GM23338 (cell line): ENCODE measurements around the gene USP10. TPM values are rescaled to one million over a fixed set of nuclear protein-coding genes. Genes with fewer than 3 reads are reported as not detected.
A peak's percentile ranks its signal among the peaks of the same experiment; 100 is the strongest.

Experiments used
- ATAC-seq: fragments of 200-7000 bp; cut with Tn5 transposase; 3 replicates; pipeline ENCODE4 v1.9.1; 2020
- DNase-seq: peaks from one replicate; pipeline ENCODE4 v3.0.0-alpha.2; 2015; ENCODE audit warnings: low spot score
- H2AFZ ChIP-seq: fragments of 200-600 bp; sonication (generic); 2 replicates; pipeline ENCODE4 v1.8.0; 2016; ENCODE audit warnings: antibody characterized with exemption, mild to moderate bottlenecking, moderate library complexity
- H3F3A ChIP-seq: fragments of 200-600 bp; sonication (generic); replicated peaks from 2 replicates; pipeline ENCODE4 v1.8.0; 2017; ENCODE audit warnings: antibody characterized with exemption, mixed run types, low read depth
- H3K27ac ChIP-seq: fragments of 200-600 bp; sonication (generic); 2 replicates; pipeline ENCODE4 v1.6.1; 2016; ENCODE audit warnings: low read depth
- H3K27me3 ChIP-seq: fragments of 200-600 bp; sonication (generic); 2 replicates; pipeline ENCODE4 v1.8.0; 2016; ENCODE audit warnings: mild to moderate bottlenecking, mixed run types, moderate library complexity; ENCODE audit not compliant: insufficient read depth
- H3K36me3 ChIP-seq: fragments of 200-600 bp; sonication (generic); 2 replicates; pipeline ENCODE4 v1.8.0; 2016; ENCODE audit warnings: mild to moderate bottlenecking; ENCODE audit not compliant: insufficient read depth
- H3K4me1 ChIP-seq: fragments of 200-600 bp; sonication (generic); 2 replicates; pipeline ENCODE4 v1.8.0; 2016; ENCODE audit warnings: mild to moderate bottlenecking, moderate library complexity; ENCODE audit not compliant: insufficient read depth
- H3K4me2 ChIP-seq: fragments of 200-600 bp; sonication (generic); 2 replicates; pipeline ENCODE4 v1.7.1; 2017; ENCODE audit warnings: mixed run types
- H3K4me3 ChIP-seq: fragments of 200-600 bp; sonication (generic); 2 replicates; pipeline ENCODE4 v1.6.1; 2016; ENCODE audit warnings: mixed run types
- H3K79me2 ChIP-seq: fragments of 200-600 bp; sonication (generic); replicated peaks from 2 replicates; pipeline ENCODE4 v1.8.0; 2017; ENCODE audit warnings: mild to moderate bottlenecking; ENCODE audit not compliant: insufficient read depth
- H3K9me2 ChIP-seq: fragments of 200-600 bp; sonication (generic); 2 replicates; pipeline ENCODE4 v1.8.0; 2017; ENCODE audit not compliant: insufficient read depth
- H4K20me1 ChIP-seq: fragments of 200-600 bp; sonication (generic); replicated peaks from 2 replicates; pipeline ENCODE4 v1.8.0; 2017; ENCODE audit warnings: mild to moderate bottlenecking; ENCODE audit not compliant: insufficient read depth
- H3K27ac Mint-ChIP-seq: 2 replicates; pipeline ENCODE4 v1.8.0; 2020; ENCODE audit warnings: inconsistent platforms, mild to moderate bottlenecking, moderate library complexity, mixed read lengths
- H3K27me3 Mint-ChIP-seq: 3 replicates; pipeline ENCODE4 v1.8.0; 2022; ENCODE audit warnings: low read depth, mild to moderate bottlenecking, moderate library complexity, mixed read lengths, inconsistent platforms; ENCODE audit not compliant: insufficient read depth, poor library complexity
- H3K36me3 Mint-ChIP-seq: 3 replicates; pipeline ENCODE4 v1.8.0; 2021; ENCODE audit warnings: low read depth, mild to moderate bottlenecking, inconsistent platforms, moderate library complexity, mixed read lengths
- H3K4me1 Mint-ChIP-seq: 3 replicates; pipeline ENCODE4 v1.8.0; 2020; ENCODE audit warnings: mild to moderate bottlenecking, inconsistent platforms, mixed read lengths
- H3K4me3 Mint-ChIP-seq: 3 replicates; pipeline ENCODE4 v1.8.0; 2021; ENCODE audit warnings: moderate library complexity, mild to moderate bottlenecking, inconsistent platforms, mixed read lengths
- H3K9me3 Mint-ChIP-seq: 3 replicates; pipeline ENCODE4 v1.8.0; 2020; ENCODE audit warnings: moderate library complexity, mild to moderate bottlenecking, inconsistent platforms, mixed read lengths
- CTCF ChIP-seq, 2 experiments: fragments of 200-600 bp in 1 of 2; sonication (generic) in 1 of 2; conservative IDR thresholded peaks; 2 replicates each; pipeline versions ENCODE4 v1.5.1 to v1.6.1; 2016 to 2017; ENCODE audit warnings: antibody characterized with exemption in 2 of 2, low read depth in 2 of 2, mild to moderate bottlenecking in 2 of 2, moderate library complexity in 1 of 2
- EZH2 ChIP-seq: fragments of 200-600 bp; sonication (generic); IDR thresholded peaks from one replicate; pipeline ENCODE4 v1.8.0; 2017; ENCODE audit warnings: antibody characterized with exemption, mild to moderate bottlenecking, low read depth; ENCODE audit not compliant: unreplicated experiment
- JUNB ChIP-seq: IDR thresholded peaks from one replicate; pipeline ENCODE4 v1.6.1; 2016; ENCODE audit warnings: antibody characterized with exemption; ENCODE audit not compliant: unreplicated experiment
- NANOG ChIP-seq: IDR thresholded peaks from 2 replicates; pipeline ENCODE4 v1.6.1; 2016; ENCODE audit warnings: antibody characterized with exemption, borderline replicate concordance
- POLR2AphosphoS5 ChIP-seq: IDR thresholded peaks from 2 replicates; pipeline ENCODE4 v1.6.1; 2016; ENCODE audit warnings: antibody characterized with exemption, low read depth
- STAT1 ChIP-seq: IDR thresholded peaks from one replicate; pipeline ENCODE4 v1.6.1; 2016; ENCODE audit warnings: antibody characterized with exemption; ENCODE audit not compliant: unreplicated experiment
- ZNF114 ChIP-seq: fragments of 250-450 bp; sonication (Bioruptor Pico); IDR thresholded peaks from 2 replicates; pipeline ENCODE4 v1.5.0; 2020; ENCODE audit warnings: mild to moderate bottlenecking, moderate library complexity
- polyA plus RNA-seq: library from polyadenylated mRNA; unstranded; fragments of >200 nt; fragmentation: Nextera tagmentation; extraction: Ambion mirVana; gene quantifications from 2 replicates; pipeline ENCODE4 v1.2.1, GENCODE V29; 2016
- total RNA-seq: library from RNA; depleted of rRNA; stranded (reverse); fragments of >200 nt; shearing (Covaris generic); gene quantifications from 2 replicates; pipeline ENCODE4 v1.2.3, GENCODE V29; 2014
- TF ChIP-seq, protein P1 (sequence below): IDR thresholded peaks from one replicate; pipeline ENCODE4 v1.6.1; 2018; ENCODE audit warnings: antibody characterized with exemption; ENCODE audit not compliant: unreplicated experiment
- TF ChIP-seq, protein P2 (sequence below): fragments of 250-450 bp; sonication (Bioruptor Pico); IDR thresholded peaks from 2 replicates; pipeline ENCODE4 v1.5.0; 2020; ENCODE audit warnings: mild to moderate bottlenecking, moderate library complexity

USP10 gene
- total and polyA plus RNA-seq, 2 experiments from 2014 or later = 158 to 194 TPM

GRCh38 chr16:84819644-84820304 is 120.0 kb downstream of the USP10 start, which contains the start of gene CRISPLD2:
Gene CRISPLD2 (plus strand): TSS chr16:84819985. CDS start chr16:84838496, 18,511 bp downstream.
- H3F3A ChIP-seq = no peaks in the 10 kb centered on the region
- H3K9me3 Mint-ChIP-seq = no peaks in the 10 kb centered on the region; the same call in 2 of the 3 replicates
- peak; percentile 97 for DNase-seq
- TF ChIP-seq EZH2 (no peak), POLR2AphosphoS5 (peak; percentile 87)
- peak within 1 kb of the TSS; percentile 99 for H2AFZ ChIP-seq
- H3K36me3 Mint-ChIP-seq = no peaks in the 10 kb centered on the region
- no peak within 1 kb of the TSS for H3K27ac Mint-ChIP-seq
- peak within 1 kb of the TSS; percentile 70 for H3K4me3 Mint-ChIP-seq
- H3K27me3 ChIP-seq = peaks cover 26% of the 10 kb centered on the region
- peak; percentile 93 for ATAC-seq
- H3K4me3 ChIP-seq = peak within 1 kb of the TSS; percentile 61
- H3K4me1 ChIP-seq = 0 out of 2 replicates have a peak, but pooled peaks cover 5% of the 10 kb centered on the region
- H3K4me2 ChIP-seq = peak within 1 kb of the TSS; percentile 85
- no peaks in the 10 kb centered on the region for H3K79me2 ChIP-seq
- H3K9me2 ChIP-seq = no peaks in the 10 kb centered on the region
- no peak within 1 kb of the TSS for H3K27ac ChIP-seq
- H3K27me3 Mint-ChIP-seq = peaks cover 19% of the 10 kb centered on the region
- H3K4me1 Mint-ChIP-seq = peaks cover 8% of the 10 kb centered on the region
- H3K36me3 ChIP-seq = no peaks in the 10 kb centered on the region
- H4K20me1 ChIP-seq = no peaks in the 10 kb centered on the region

DNA sequence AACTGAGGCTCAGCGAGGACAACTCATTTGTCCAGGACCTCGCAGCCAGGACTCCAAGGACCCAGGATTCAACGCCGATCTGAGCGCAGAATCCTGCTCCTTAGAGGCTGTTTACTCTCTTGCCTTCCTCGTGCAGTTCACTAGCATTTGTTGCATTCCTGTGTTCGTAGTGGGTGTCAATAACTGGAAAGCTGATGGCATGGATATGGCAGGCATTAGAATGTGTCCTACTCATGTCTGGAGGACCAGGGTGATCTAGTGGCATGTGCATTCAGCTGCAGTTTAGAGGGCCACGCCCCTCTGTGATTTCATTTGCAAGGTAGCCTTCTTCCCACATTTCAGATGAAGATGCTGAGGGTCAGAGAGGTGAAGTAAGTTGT is 120.5 kb downstream of the USP10 start:
- peak overlapping the region; percentile 70 for H3K4me3 Mint-ChIP-seq
- no peaks in the 10 kb centered on the region for H3K36me3 ChIP-seq
- no peaks in the 10 kb centered on the region; the same call in 2 of the 3 replicates for H3K9me3 Mint-ChIP-seq
- H4K20me1 ChIP-seq = no peaks in the 10 kb centered on the region
- 0 out of 2 replicates have a peak, but pooled peaks cover 5% of the 10 kb centered on the region for H3K4me1 ChIP-seq
- H2AFZ ChIP-seq = peak overlapping the region; percentile 94
- H3K4me2 ChIP-seq = peak overlapping the region; percentile 85
- H3F3A ChIP-seq = no peaks in the 10 kb centered on the region
- no peaks in the 10 kb centered on the region for H3K9me2 ChIP-seq
- H3K4me1 Mint-ChIP-seq = peaks cover 8% of the 10 kb centered on the region
- peaks cover 19% of the 10 kb centered on the region for H3K27me3 Mint-ChIP-seq
- H3K79me2 ChIP-seq = no peaks in the 10 kb centered on the region
- no peak overlapping the region for H3K27ac ChIP-seq
- ATAC-seq (no peak), DNase-seq (no peak)
- H3K27me3 ChIP-seq = peaks cover 26% of the 10 kb centered on the region
- H3K4me3 ChIP-seq = peak overlapping the region; percentile 61
- no peaks in the 10 kb centered on the region for H3K36me3 Mint-ChIP-seq
- H3K27ac Mint-ChIP-seq = no peak overlapping the region
- TF ChIP-seq EZH2 (no peak), STAT1 (no peak), POLR2AphosphoS5 (no peak), JUNB (no peak), NANOG (no peak), ZNF114 (CRISPR knock-in tag) (no peak), CTCF (conservative IDR thresholded peaks at IDR 0.05; ENCODE audit: low read depth in 2 of 2) (no peak)
- TF ChIP-seq, protein P1, sequence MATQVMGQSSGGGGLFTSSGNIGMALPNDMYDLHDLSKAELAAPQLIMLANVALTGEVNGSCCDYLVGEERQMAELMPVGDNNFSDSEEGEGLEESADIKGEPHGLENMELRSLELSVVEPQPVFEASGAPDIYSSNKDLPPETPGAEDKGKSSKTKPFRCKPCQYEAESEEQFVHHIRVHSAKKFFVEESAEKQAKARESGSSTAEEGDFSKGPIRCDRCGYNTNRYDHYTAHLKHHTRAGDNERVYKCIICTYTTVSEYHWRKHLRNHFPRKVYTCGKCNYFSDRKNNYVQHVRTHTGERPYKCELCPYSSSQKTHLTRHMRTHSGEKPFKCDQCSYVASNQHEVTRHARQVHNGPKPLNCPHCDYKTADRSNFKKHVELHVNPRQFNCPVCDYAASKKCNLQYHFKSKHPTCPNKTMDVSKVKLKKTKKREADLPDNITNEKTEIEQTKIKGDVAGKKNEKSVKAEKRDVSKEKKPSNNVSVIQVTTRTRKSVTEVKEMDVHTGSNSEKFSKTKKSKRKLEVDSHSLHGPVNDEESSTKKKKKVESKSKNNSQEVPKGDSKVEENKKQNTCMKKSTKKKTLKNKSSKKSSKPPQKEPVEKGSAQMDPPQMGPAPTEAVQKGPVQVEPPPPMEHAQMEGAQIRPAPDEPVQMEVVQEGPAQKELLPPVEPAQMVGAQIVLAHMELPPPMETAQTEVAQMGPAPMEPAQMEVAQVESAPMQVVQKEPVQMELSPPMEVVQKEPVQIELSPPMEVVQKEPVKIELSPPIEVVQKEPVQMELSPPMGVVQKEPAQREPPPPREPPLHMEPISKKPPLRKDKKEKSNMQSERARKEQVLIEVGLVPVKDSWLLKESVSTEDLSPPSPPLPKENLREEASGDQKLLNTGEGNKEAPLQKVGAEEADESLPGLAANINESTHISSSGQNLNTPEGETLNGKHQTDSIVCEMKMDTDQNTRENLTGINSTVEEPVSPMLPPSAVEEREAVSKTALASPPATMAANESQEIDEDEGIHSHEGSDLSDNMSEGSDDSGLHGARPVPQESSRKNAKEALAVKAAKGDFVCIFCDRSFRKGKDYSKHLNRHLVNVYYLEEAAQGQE = no peak
- TF ChIP-seq, protein P2, sequence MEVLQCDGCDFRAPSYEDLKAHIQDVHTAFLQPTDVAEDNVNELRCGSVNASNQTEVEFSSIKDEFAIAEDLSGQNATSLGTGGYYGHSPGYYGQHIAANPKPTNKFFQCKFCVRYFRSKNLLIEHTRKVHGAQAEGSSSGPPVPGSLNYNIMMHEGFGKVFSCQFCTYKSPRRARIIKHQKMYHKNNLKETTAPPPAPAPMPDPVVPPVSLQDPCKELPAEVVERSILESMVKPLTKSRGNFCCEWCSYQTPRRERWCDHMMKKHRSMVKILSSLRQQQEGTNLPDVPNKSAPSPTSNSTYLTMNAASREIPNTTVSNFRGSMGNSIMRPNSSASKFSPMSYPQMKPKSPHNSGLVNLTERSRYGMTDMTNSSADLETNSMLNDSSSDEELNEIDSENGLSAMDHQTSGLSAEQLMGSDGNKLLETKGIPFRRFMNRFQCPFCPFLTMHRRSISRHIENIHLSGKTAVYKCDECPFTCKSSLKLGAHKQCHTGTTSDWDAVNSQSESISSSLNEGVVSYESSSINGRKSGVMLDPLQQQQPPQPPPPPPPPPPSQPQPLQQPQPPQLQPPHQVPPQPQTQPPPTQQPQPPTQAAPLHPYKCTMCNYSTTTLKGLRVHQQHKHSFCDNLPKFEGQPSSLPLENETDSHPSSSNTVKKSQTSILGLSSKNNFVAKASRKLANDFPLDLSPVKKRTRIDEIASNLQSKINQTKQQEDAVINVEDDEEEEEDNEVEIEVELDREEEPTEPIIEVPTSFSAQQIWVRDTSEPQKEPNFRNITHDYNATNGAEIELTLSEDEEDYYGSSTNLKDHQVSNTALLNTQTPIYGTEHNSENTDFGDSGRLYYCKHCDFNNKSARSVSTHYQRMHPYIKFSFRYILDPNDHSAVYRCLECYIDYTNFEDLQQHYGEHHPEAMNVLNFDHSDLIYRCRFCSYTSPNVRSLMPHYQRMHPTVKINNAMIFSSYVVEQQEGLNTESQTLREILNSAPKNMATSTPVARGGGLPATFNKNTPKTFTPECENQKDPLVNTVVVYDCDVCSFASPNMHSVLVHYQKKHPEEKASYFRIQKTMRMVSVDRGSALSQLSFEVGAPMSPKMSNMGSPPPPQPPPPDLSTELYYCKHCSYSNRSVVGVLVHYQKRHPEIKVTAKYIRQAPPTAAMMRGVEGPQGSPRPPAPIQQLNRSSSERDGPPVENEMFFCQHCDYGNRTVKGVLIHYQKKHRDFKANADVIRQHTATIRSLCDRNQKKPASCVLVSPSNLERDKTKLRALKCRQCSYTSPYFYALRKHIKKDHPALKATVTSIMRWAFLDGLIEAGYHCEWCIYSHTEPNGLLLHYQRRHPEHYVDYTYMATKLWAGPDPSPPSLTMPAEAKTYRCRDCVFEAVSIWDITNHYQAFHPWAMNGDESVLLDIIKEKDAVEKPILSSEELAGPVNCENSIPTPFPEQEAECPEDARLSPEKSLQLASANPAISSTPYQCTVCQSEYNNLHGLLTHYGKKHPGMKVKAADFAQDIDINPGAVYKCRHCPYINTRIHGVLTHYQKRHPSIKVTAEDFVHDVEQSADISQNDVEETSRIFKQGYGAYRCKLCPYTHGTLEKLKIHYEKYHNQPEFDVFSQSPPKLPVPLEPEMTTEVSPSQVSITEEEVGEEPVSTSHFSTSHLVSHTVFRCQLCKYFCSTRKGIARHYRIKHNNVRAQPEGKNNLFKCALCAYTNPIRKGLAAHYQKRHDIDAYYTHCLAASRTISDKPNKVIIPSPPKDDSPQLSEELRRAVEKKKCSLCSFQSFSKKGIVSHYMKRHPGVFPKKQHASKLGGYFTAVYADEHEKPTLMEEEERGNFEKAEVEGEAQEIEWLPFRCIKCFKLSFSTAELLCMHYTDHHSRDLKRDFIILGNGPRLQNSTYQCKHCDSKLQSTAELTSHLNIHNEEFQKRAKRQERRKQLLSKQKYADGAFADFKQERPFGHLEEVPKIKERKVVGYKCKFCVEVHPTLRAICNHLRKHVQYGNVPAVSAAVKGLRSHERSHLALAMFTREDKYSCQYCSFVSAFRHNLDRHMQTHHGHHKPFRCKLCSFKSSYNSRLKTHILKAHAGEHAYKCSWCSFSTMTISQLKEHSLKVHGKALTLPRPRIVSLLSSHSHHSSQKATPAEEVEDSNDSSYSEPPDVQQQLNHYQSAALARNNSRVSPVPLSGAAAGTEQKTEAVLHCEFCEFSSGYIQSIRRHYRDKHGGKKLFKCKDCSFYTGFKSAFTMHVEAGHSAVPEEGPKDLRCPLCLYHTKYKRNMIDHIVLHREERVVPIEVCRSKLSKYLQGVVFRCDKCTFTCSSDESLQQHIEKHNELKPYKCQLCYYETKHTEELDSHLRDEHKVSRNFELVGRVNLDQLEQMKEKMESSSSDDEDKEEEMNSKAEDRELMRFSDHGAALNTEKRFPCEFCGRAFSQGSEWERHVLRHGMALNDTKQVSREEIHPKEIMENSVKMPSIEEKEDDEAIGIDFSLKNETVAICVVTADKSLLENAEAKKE (CRISPR knock-in tag) = no peak
